CD8-positive, alpha-beta memory T cell (primary cell): ENCODE results near the gene RANBP3. TPM values are rescaled to one million over a fixed set of nuclear protein-coding genes. Genes with fewer than 3 reads are reported as not detected.

ENCODE experiments used
- CTCF ChIA-PET: fragments of 350-600 bp; sonication (Branson Sonifier 250); formaldehyde crosslinking; loops from one replicate; lab custom pipeline; 2021; ENCODE audit warnings: antibody characterized with exemption; lab: Charles Lee
- POLR2A ChIA-PET: fragments of 350-600 bp; sonication (Branson Sonifier 250); formaldehyde crosslinking; loops from one replicate; lab custom pipeline; 2021; ENCODE audit warnings: antibody characterized with exemption; lab: Charles Lee
- DNase-seq, 5 donors: peaks; one replicate each; pipeline versions ENCODE4 v3.0.0 to v3.0.0-alpha.2; 2020 to 2022; ENCODE audit warnings: mixed read lengths in 1 of 5
- H3K27ac ChIP-seq: one replicate; pipeline ENCODE4 v1.7.0; 2013; ENCODE audit warnings: low read depth, mild to moderate bottlenecking, low read length, moderate library complexity
- H3K27me3 ChIP-seq: 2 replicates; pipeline ENCODE4 v1.7.0; 2013; ENCODE audit warnings: low read length, mild to moderate bottlenecking; ENCODE audit not compliant: insufficient read depth, poor library complexity, severe bottlenecking
- H3K36me3 ChIP-seq: 2 replicates; pipeline ENCODE4 v1.7.0; 2013; ENCODE audit warnings: mild to moderate bottlenecking, low read length, moderate library complexity; ENCODE audit not compliant: insufficient read depth
- H3K4me1 ChIP-seq: 2 replicates; pipeline ENCODE4 v1.7.0; 2013; ENCODE audit warnings: mild to moderate bottlenecking, low read length, moderate library complexity; ENCODE audit not compliant: insufficient read depth
- H3K4me3 ChIP-seq: 2 replicates; pipeline ENCODE4 v1.7.0; 2013; ENCODE audit warnings: mild to moderate bottlenecking, low read length
- H3K9me3 ChIP-seq: 2 replicates; pipeline ENCODE4 v1.7.0; 2013; ENCODE audit warnings: mild to moderate bottlenecking, low read length
- H3K27ac Mint-ChIP-seq, 8 donors: one replicate each; pipeline ENCODE4 v1.8.0; 2020 to 2021; ENCODE audit warnings: mixed read lengths in 8 of 8, mild to moderate bottlenecking in 6 of 8, inconsistent platforms in 3 of 8, moderate library complexity in 3 of 8
- H3K27me3 Mint-ChIP-seq, 2 donors: one replicate each; pipeline ENCODE4 v1.8.0; 2020 to 2021; ENCODE audit warnings: mixed read lengths in 2 of 2, mild to moderate bottlenecking in 1 of 2, moderate library complexity in 1 of 2
- H3K36me3 Mint-ChIP-seq, 3 donors: one replicate each; pipeline ENCODE4 v1.8.0; 2020 to 2021; ENCODE audit warnings: mixed read lengths in 3 of 3, inconsistent platforms in 1 of 3, mild to moderate bottlenecking in 1 of 3
- H3K4me1 Mint-ChIP-seq, 3 donors: one replicate each; pipeline ENCODE4 v1.8.0; 2020 to 2021; ENCODE audit warnings: mixed read lengths in 3 of 3, inconsistent platforms in 1 of 3, mild to moderate bottlenecking in 1 of 3
- H3K4me3 Mint-ChIP-seq, 7 donors: one replicate each; pipeline ENCODE4 v1.8.0; 2020 to 2021; ENCODE audit warnings: mixed read lengths in 7 of 7, mild to moderate bottlenecking in 6 of 7, moderate library complexity in 4 of 7, inconsistent platforms in 2 of 7
- H3K9me3 Mint-ChIP-seq, 5 donors: one replicate each; pipeline ENCODE4 v1.8.0; 2020 to 2022; ENCODE audit warnings: mixed read lengths in 5 of 5, mild to moderate bottlenecking in 3 of 5, moderate library complexity in 2 of 5, inconsistent platforms in 1 of 5
- polyA plus RNA-seq: library from polyadenylated mRNA; unstranded; fragments of 300-500 nt; fragmentation: Illumina TruSeq; gene quantifications from one replicate; pipeline ENCODE4 v1.2.3, GENCODE V29; 2021
- total RNA-seq, 2 experiments: library from RNA; stranded (reverse); gene quantifications; one replicate each; pipeline ENCODE4 v1.2.3, GENCODE V29; 2021

RANBP3 gene
- total and polyA plus RNA-seq, 3 experiments from 2014 or later = 9.7 to 97.6 (median 94.8) TPM

- Histone ChIP-seq H3K9me3 (no peaks in the 10 kb centered on the region), H3K27ac (no peak overlapping the region), H3K4me1 (no peaks in the 10 kb centered on the region), H3K36me3 (no peaks in the 10 kb centered on the region), H3K27me3 (no peaks in the 10 kb centered on the region), H3K4me3 (no peak overlapping the region)
- no peaks in the 10 kb centered on the region for H3K4me1 Mint-ChIP-seq
- no peaks in the 10 kb centered on the region for H3K36me3 Mint-ChIP-seq
- H3K27ac Mint-ChIP-seq = no peak overlapping the region
- H3K4me3 Mint-ChIP-seq = no peak overlapping the region
- peaks cover 8 to 23% of the 10 kb centered on the region in 2 donors for H3K27me3 Mint-ChIP-seq
- ChIA-PET POLR2A (no interaction called here), CTCF (no interaction called here)
- H3K9me3 Mint-ChIP-seq = no peaks in the 10 kb centered on the region
- DNase-seq = no peak
Measured at GRCh38 chr19:5867201-5868136, 110.5 kb downstream of the RANBP3 start.

Other genes starting within 250 kb of the RANBP3 start
- 1 to 10 TPM; 8.2 to 8.6 TPM for gene PRR22, start 193.4 kb downstream of the RANBP3 start, total RNA-seq
- 0.15 TPM for gene PRR22, start 193.4 kb downstream of the RANBP3 start, polyA plus RNA-seq
- 10 to 100 TPM; 90.9 to 93.6 TPM for gene DUS3L, start 187.0 kb downstream of the RANBP3 start, total RNA-seq
- 33.2 TPM for gene DUS3L, start 187.0 kb downstream of the RANBP3 start, polyA plus RNA-seq
- under 1 TPM in 1 of 2 experiments, not detected in 1; 0.26 TPM for gene NRTN, start 173.1 kb downstream of the RANBP3 start, total RNA-seq
- gene NRTN, start 173.1 kb downstream of the RANBP3 start, polyA plus RNA-seq = 0.26 TPM
- not detected for gene FUT6, start 138.4 kb downstream of the RANBP3 start, total RNA-seq
- not detected for gene FUT6, start 138.4 kb downstream of the RANBP3 start, polyA plus RNA-seq
- gene FUT3, start 126.7 kb downstream of the RANBP3 start, total RNA-seq = not detected
- gene FUT3, start 126.7 kb downstream of the RANBP3 start, polyA plus RNA-seq = not detected
- not detected for gene FUT5, start 107.6 kb downstream of the RANBP3 start, total RNA-seq
- gene FUT5, start 107.6 kb downstream of the RANBP3 start, polyA plus RNA-seq = not detected
- 100 to 1,000 TPM; 216 to 232 TPM for gene NDUFA11, start 74.3 kb downstream of the RANBP3 start, total RNA-seq
- 399 TPM for gene NDUFA11, start 74.3 kb downstream of the RANBP3 start, polyA plus RNA-seq
- 1 to 10 TPM; 4.0 to 4.1 TPM for gene VMAC, start 73.3 kb downstream of the RANBP3 start, total RNA-seq
- gene VMAC, start 73.3 kb downstream of the RANBP3 start, polyA plus RNA-seq = 6.3 TPM
- gene CAPS, start 63.9 kb downstream of the RANBP3 start, total RNA-seq = 1 to 10 TPM; 5.3 to 7.3 TPM
- gene CAPS, start 63.9 kb downstream of the RANBP3 start, polyA plus RNA-seq = 2.7 TPM
- gene RFX2, start 132.4 kb upstream of the RANBP3 start, total RNA-seq = 1 to 10 TPM; 4.2 to 4.9 TPM
- 1.5 TPM for gene RFX2, start 132.4 kb upstream of the RANBP3 start, polyA plus RNA-seq
- not detected for gene ACSBG2, start 157.5 kb upstream of the RANBP3 start, total RNA-seq
- gene ACSBG2, start 157.5 kb upstream of the RANBP3 start, polyA plus RNA-seq = not detected